Activated naive CD8-positive, alpha-beta T cell treated with anti-CD3 and anti-CD28 coated beads, Interleukin-2, amount 50 U/mL, for 24 hours (primary cell): ENCODE results near the gene CDH13.
A peak's percentile ranks its signal among the peaks of the same experiment; 100 is the strongest.

Source experiments
- ATAC-seq: fragments of 150-1000 bp; cut with Tn5 transposase; one replicate; pipeline ENCODE4 v1.10.0; 2021
- DNase-seq: peaks from one replicate; pipeline ENCODE4 v3.0.0; 2021
- H3K27ac Mint-ChIP-seq: one replicate; pipeline ENCODE4 v1.8.0; 2021; ENCODE audit warnings: mild to moderate bottlenecking, mixed read lengths
- H3K27me3 Mint-ChIP-seq: one replicate; pipeline ENCODE4 v1.8.0; 2021; ENCODE audit warnings: mixed read lengths
- H3K36me3 Mint-ChIP-seq: one replicate; pipeline ENCODE4 v1.8.0; 2021; ENCODE audit warnings: low read depth, mixed read lengths
- H3K4me1 Mint-ChIP-seq: one replicate; pipeline ENCODE4 v1.8.0; 2021; ENCODE audit warnings: mixed read lengths
- H3K4me3 Mint-ChIP-seq: one replicate; pipeline ENCODE4 v1.8.0; 2021; ENCODE audit warnings: mild to moderate bottlenecking, moderate library complexity, mixed read lengths
- H3K9me3 Mint-ChIP-seq: one replicate; pipeline ENCODE4 v1.8.0; 2021; ENCODE audit warnings: mixed read lengths

CDH13 gene

DNA sequence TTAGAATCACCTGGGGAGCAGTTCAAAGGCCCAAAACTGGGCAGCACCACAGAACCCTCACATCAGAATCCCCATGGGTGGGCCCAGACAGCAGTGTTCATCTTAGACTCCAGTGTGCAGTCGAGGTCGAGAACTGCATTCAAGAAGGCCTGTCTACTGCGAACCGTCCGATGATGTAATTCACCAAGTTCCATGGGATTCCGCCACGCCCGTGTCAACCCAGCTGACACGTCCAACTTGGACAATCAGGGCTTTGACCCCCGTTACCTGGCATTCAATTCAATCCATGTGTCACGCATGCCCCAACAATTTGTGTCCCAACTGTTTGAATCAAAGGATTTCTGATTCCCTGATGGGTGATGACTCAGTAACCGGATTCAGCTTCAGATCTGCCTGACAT lies 1190.3 kb downstream of the CDH13 start:
- Mint-ChIP-seq H3K27me3 (no peaks in the 10 kb centered on the region), H3K4me3 (no peak overlapping the region), H3K36me3 (peaks cover 3% of the 10 kb centered on the region), H3K4me1 (no peaks in the 10 kb centered on the region), H3K27ac (no peak overlapping the region), H3K9me3 (no peaks in the 10 kb centered on the region)
- ATAC-seq (no peak), DNase-seq (no peak)

DNA sequence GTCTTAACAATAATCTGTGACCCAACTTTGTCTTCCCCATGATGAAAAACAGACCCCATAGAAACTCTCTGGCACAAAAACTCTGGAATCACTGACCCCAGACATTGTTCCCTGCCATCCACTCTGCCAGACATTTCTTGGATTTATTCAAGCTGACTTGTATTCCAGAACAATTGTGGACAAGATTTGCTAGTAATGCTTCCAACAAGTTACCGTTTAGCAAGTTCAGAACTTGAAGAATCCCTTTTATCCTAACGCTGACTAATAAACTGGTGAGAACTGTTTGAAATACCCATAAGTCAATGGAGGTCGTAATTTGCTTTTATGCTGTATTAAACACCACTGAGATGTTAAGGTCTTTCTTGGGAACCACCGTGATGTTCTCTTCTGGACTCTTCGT lies 1191.5 kb downstream of the CDH13 start:
- Mint-ChIP-seq H3K9me3 (no peaks in the 10 kb centered on the region), H3K4me1 (no peaks in the 10 kb centered on the region), H3K4me3 (no peak overlapping the region), H3K27ac (no peak overlapping the region), H3K36me3 (no peaks in the 10 kb centered on the region), H3K27me3 (no peaks in the 10 kb centered on the region)
- no peak for ATAC-seq
- DNase-seq = no peak

DNA sequence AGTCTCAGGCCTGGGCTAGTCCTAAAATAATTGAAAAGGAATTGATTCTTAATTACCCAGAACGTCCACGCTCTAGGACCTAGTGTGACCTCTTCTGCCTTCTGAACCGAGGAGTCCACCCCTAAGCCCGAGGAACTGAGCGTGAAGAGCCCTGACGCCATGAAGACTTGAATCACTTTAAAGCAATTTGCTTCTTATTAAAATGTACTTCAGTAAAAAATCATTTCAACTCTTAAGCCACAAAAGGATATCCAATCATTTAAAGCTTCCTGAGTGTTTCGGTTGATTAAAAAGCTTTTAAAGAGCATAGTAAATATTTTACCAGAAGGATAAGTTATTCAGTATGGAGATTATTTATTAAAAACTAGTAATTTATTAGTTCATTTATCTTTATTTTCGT lies 1192.6 kb downstream of the CDH13 start:
- ATAC-seq (no peak), DNase-seq (no peak)
- no peaks in the 10 kb centered on the region for H3K36me3 Mint-ChIP-seq
- H3K27me3 Mint-ChIP-seq = no peaks in the 10 kb centered on the region
- H3K4me3 Mint-ChIP-seq = no peak overlapping the region
- no peak overlapping the region for H3K27ac Mint-ChIP-seq
- H3K9me3 Mint-ChIP-seq = no peaks in the 10 kb centered on the region
- H3K4me1 Mint-ChIP-seq = no peaks in the 10 kb centered on the region

DNA sequence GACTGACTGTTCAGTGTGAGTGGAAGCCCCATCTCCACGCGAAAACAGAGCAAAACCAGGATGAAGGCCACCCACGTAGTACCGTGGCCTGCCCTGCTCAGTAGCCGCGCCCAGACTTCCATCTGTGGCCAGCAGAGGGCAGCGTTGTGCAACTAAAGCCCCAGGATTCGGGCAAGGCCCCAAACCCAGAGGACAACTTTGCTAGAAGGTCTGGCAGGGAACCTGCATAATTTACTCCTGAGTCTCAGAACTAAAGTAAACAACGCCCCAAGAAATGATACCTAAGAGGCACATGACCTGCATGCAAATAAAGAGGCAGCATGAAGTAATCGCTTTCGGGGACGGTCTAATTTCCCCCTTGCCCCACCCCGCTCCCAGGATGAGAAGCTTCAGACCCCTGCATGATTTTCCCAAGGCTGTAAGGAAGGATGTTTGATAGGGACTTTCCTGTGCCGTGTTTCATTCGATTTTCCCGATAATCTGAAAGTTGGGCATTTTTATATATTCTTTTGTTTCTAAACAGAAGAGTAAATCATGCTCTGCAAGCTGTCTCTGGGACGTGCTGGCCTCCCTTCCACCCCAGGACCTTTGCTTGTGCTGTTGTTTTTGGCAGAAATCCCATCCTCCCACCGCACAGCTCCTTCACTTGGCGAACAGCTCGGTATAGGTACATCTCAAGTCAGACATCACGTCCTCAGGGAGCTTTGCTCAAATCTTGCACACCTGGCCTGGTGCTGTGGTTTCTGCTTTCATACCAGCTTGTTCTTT lies 1199.6 kb downstream of the CDH13 start:
- no peaks in the 10 kb centered on the region for H3K9me3 Mint-ChIP-seq
- H3K27ac Mint-ChIP-seq = no peak overlapping the region
- no peak overlapping the region for H3K4me3 Mint-ChIP-seq
- H3K36me3 Mint-ChIP-seq = no peaks in the 10 kb centered on the region
- ATAC-seq (peak; percentile 83), DNase-seq (peak; percentile 85)
- H3K27me3 Mint-ChIP-seq = no peaks in the 10 kb centered on the region
- H3K4me1 Mint-ChIP-seq = peaks cover 3% of the 10 kb centered on the region

GRCh38 chr16:83830091-83830768 lies 1203.5 kb downstream of the CDH13 start:
- H3K4me3 Mint-ChIP-seq = no peak overlapping the region
- no peaks in the 10 kb centered on the region for H3K36me3 Mint-ChIP-seq
- no peak overlapping the region for H3K27ac Mint-ChIP-seq
- ATAC-seq (no peak), DNase-seq (no peak)
- H3K27me3 Mint-ChIP-seq = peaks cover 2% of the 10 kb centered on the region
- H3K9me3 Mint-ChIP-seq = no peaks in the 10 kb centered on the region
- H3K4me1 Mint-ChIP-seq = peaks cover 4% of the 10 kb centered on the region

- Mint-ChIP-seq H3K36me3 (no peaks in the 10 kb centered on the region), H3K4me3 (no peak overlapping the region), H3K27me3 (peaks cover 2% of the 10 kb centered on the region), H3K4me1 (peaks cover 8% of the 10 kb centered on the region), H3K9me3 (no peaks in the 10 kb centered on the region), H3K27ac (no peak overlapping the region)
- ATAC-seq = no peak
- no peak for DNase-seq
These were observed 1204.1 kb downstream of the CDH13 start for GRCh38 chr16:83830769-83831455.

- no peaks in the 10 kb centered on the region for H3K36me3 Mint-ChIP-seq
- H3K27me3 Mint-ChIP-seq = peaks cover 4% of the 10 kb centered on the region
- H3K4me1 Mint-ChIP-seq = peaks cover 14% of the 10 kb centered on the region
- ATAC-seq (no peak), DNase-seq (no peak)
- no peak overlapping the region for H3K4me3 Mint-ChIP-seq
- no peaks in the 10 kb centered on the region for H3K9me3 Mint-ChIP-seq
- H3K27ac Mint-ChIP-seq = no peak overlapping the region
These were observed 1204.8 kb downstream of the CDH13 start for GRCh38 chr16:83831456-83831987.

DNA sequence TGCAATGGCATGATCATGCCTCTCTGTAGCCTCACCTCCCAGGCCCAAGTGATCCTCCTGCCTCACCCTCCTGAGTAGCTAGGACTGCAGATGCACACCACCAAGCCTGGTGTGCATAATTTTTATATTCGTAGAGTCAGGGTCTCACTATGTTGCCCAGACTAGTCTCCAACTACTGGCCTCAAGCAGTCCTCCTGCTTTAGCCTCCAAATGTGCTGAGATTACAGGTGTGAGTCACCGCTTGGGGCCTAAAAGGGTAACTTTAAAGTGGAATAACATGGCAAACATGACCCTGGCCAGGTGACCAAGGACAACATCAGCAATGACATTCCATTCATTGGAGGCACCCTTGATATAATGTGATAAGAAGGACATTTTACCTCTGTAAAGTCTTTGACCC lies 1207.2 kb downstream of the CDH13 start:
- Mint-ChIP-seq H3K4me3 (no peak overlapping the region), H3K9me3 (no peaks in the 10 kb centered on the region), H3K27me3 (peaks cover 16% of the 10 kb centered on the region), H3K36me3 (no peaks in the 10 kb centered on the region), H3K4me1 (peaks cover 14% of the 10 kb centered on the region), H3K27ac (no peak overlapping the region)
- no peak for DNase-seq
- ATAC-seq = no peak

- Mint-ChIP-seq H3K4me3 (no peak overlapping the region), H3K27ac (no peak overlapping the region), H3K27me3 (peaks cover 24% of the 10 kb centered on the region), H3K36me3 (no peaks in the 10 kb centered on the region), H3K9me3 (no peaks in the 10 kb centered on the region), H3K4me1 (peaks cover 14% of the 10 kb centered on the region)
- ATAC-seq = no peak
- DNase-seq = no peak
These were observed 1209.1 kb downstream of the CDH13 start for GRCh38 chr16:83835586-83836566.

- peaks cover 24% of the 10 kb centered on the region for H3K27me3 Mint-ChIP-seq
- H3K27ac Mint-ChIP-seq = no peak overlapping the region
- H3K4me3 Mint-ChIP-seq = no peak overlapping the region
- DNase-seq = no peak
- peaks cover 16% of the 10 kb centered on the region for H3K4me1 Mint-ChIP-seq
- H3K36me3 Mint-ChIP-seq = no peaks in the 10 kb centered on the region
- no peaks in the 10 kb centered on the region for H3K9me3 Mint-ChIP-seq
- no peak for ATAC-seq
These were observed 1210.8 kb downstream of the CDH13 start for GRCh38 chr16:83837566-83837965.

DNA sequence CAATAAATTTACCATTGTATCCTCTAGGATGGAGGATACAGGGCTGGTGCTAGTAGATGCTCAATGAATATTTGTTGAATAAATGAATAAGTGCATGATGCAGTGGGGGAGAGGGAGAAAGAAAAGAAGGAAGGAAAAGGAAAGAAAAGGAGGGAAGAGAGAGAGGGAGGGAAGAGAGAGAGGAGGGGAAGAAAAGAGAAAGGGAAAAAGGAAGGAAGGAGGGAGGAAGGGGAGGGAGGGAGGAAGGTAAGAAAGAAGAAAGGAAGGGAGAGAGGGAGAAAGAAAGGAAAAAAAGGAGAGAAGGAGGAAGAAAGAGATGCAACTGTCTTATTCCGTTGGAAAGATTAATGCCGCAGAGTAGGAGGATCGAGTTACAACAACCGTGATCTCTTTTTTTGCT lies 1211.4 kb downstream of the CDH13 start:
- peaks cover 17% of the 10 kb centered on the region for H3K4me1 Mint-ChIP-seq
- no peak overlapping the region for H3K27ac Mint-ChIP-seq
- no peaks in the 10 kb centered on the region for H3K36me3 Mint-ChIP-seq
- DNase-seq (no peak), ATAC-seq (no peak)
- peaks cover 24% of the 10 kb centered on the region for H3K27me3 Mint-ChIP-seq
- H3K4me3 Mint-ChIP-seq = no peak overlapping the region
- H3K9me3 Mint-ChIP-seq = no peaks in the 10 kb centered on the region

- no peak for ATAC-seq
- DNase-seq = no peak
- Mint-ChIP-seq H3K9me3 (no peaks in the 10 kb centered on the region), H3K4me1 (peaks cover 20% of the 10 kb centered on the region), H3K27me3 (peaks cover 22% of the 10 kb centered on the region), H3K36me3 (no peaks in the 10 kb centered on the region), H3K4me3 (no peak overlapping the region), H3K27ac (no peak overlapping the region)
These were observed 1212.8 kb downstream of the CDH13 start for GRCh38 chr16:83839561-83839960.

GRCh38 chr16:83840060-83840617 lies 1213.4 kb downstream of the CDH13 start:
- H3K27me3 Mint-ChIP-seq = peaks cover 22% of the 10 kb centered on the region
- H3K9me3 Mint-ChIP-seq = no peaks in the 10 kb centered on the region
- no peak overlapping the region for H3K27ac Mint-ChIP-seq
- ATAC-seq (no peak), DNase-seq (no peak)
- peaks cover 20% of the 10 kb centered on the region for H3K4me1 Mint-ChIP-seq
- H3K36me3 Mint-ChIP-seq = no peaks in the 10 kb centered on the region
- no peak overlapping the region for H3K4me3 Mint-ChIP-seq

- ATAC-seq (no peak), DNase-seq (no peak)
- no peak overlapping the region for H3K27ac Mint-ChIP-seq
- peaks cover 17% of the 10 kb centered on the region for H3K27me3 Mint-ChIP-seq
- no peaks in the 10 kb centered on the region for H3K36me3 Mint-ChIP-seq
- peaks cover 6% of the 10 kb centered on the region for H3K4me1 Mint-ChIP-seq
- H3K4me3 Mint-ChIP-seq = no peak overlapping the region
- no peaks in the 10 kb centered on the region for H3K9me3 Mint-ChIP-seq
These were observed 1215.5 kb downstream of the CDH13 start for GRCh38 chr16:83842291-83842690.
